K562 (cell line): Measurements from ENCODE around the gene CRADD. TPM values are rescaled to one million over a fixed set of nuclear protein-coding genes. Genes with fewer than 3 reads are reported as not detected.

Experiments used
- ATAC-seq: fragments of 200-7000 bp; cut with Tn5 transposase; 3 replicates; pipeline ENCODE4 v1.9.1; 2020; ENCODE audit warnings: moderate library complexity
- BruUV-seq: library from RNA; stranded (reverse); fragments of 400-500 nt; replicated peaks from 2 replicates; lab custom pipeline; 2021; lab: Mats Ljungman, UMichigan
- CTCF ChIA-PET: fragments of 300-600 bp; formaldehyde crosslinking; extraction: SDS; loops from one replicate; lab custom pipeline; 2021; ENCODE audit warnings: low intra/inter-chr PET ratio; lab: Yijun Ruan, JAX
- POLR2A ChIA-PET: fragments of 300-600, 350-650 bp; sonication (Branson Sonifier 250); formaldehyde crosslinking; extraction: SDS; loops from one replicate; lab custom pipeline; 2021; ENCODE audit warnings: antibody characterized with exemption, inconsistent platforms; lab: Yijun Ruan, JAX
- DNase-seq, 4 experiments: peaks; one replicate each; pipeline versions ENCODE4 v3.0.0 to v3.0.0-alpha.2; 2011 to 2018; ENCODE audit warnings: low spot score in 3 of 4, mixed read lengths in 3 of 4; ENCODE audit errors: extremely low read depth in 1 of 4
- FAIRE-seq: peaks from 2 replicates; lab custom pipeline; 2011; peaks lifted over from hg19 to GRCh38; lab: Jason Lieb, UNC
- H2AFZ ChIP-seq: 2 replicates; pipeline ENCODE4 v1.6.0; 2011; ENCODE audit warnings: low read depth, low read length, control low read depth, inconsistent platforms
- H3K27ac ChIP-seq: fragments of 200-600 bp; 3 replicates; pipeline ENCODE4 v1.8.0; 2011; ENCODE audit warnings: low read depth, mild to moderate bottlenecking, control low read depth, inconsistent platforms, low read length, moderate library complexity, mixed read lengths; ENCODE audit errors: extremely low read depth
- H3K27me3 ChIP-seq, 2 experiments: fragments of 300-600 bp in 1 of 2; 2 replicates in 1 of 2; 3 replicates in 1 of 2; pipeline versions ENCODE4 v1.6.0 to v1.8.0; 2011; ENCODE audit warnings: inconsistent platforms in 2 of 2, low read length in 2 of 2, mild to moderate bottlenecking in 1 of 2, mixed read lengths in 1 of 2, moderate library complexity in 1 of 2; ENCODE audit not compliant: control insufficient read depth in 2 of 2, insufficient read depth in 2 of 2
- H3K36me3 ChIP-seq: fragments of 300-600 bp; 3 replicates; pipeline ENCODE4 v1.8.0; 2011; ENCODE audit warnings: mild to moderate bottlenecking, low read length, inconsistent platforms; ENCODE audit not compliant: control insufficient read depth, insufficient read depth
- H3K4me1 ChIP-seq, 2 experiments: fragments of 200-600 bp in 1 of 2; replicated peaks in 1 of 2; 2 replicates in 1 of 2; 3 replicates in 1 of 2; pipeline versions ENCODE4 v1.5.1 to v1.8.0; 2011; ENCODE audit warnings: inconsistent platforms in 2 of 2, low read length in 2 of 2, mild to moderate bottlenecking in 1 of 2, mixed read lengths in 1 of 2, moderate library complexity in 1 of 2; ENCODE audit not compliant: control insufficient read depth in 2 of 2, insufficient read depth in 2 of 2
- H3K4me2 ChIP-seq: 2 replicates; pipeline ENCODE4 v1.6.1; 2011; ENCODE audit warnings: low read length, control low read depth, inconsistent platforms, mixed read lengths; ENCODE audit not compliant: insufficient read depth
- H3K4me3 ChIP-seq: fragments of 200-600 bp; sonication (generic), shearing (Covaris generic); 2 replicates; pipeline ENCODE4 v1.5.1; 2016; ENCODE audit warnings: control low read depth, inconsistent platforms
- H3K79me2 ChIP-seq: fragments of 200-600 bp; 3 replicates; pipeline ENCODE4 v1.8.0; 2011; ENCODE audit warnings: low read length, inconsistent platforms; ENCODE audit not compliant: control insufficient read depth, insufficient read depth
- H3K9ac ChIP-seq, 2 experiments: 2 replicates each; pipeline versions ENCODE4 v1.6.0 to v1.6.1; 2011; ENCODE audit warnings: low read depth in 2 of 2, low read length in 2 of 2, control low read depth in 1 of 2, inconsistent platforms in 1 of 2, mild to moderate bottlenecking in 1 of 2, mixed read lengths in 1 of 2; ENCODE audit not compliant: insufficient read depth in 1 of 2
- H3K9me1 ChIP-seq: one replicate; pipeline ENCODE4 v1.6.0; 2011; ENCODE audit warnings: inconsistent platforms, mild to moderate bottlenecking, low read length, moderate library complexity; ENCODE audit not compliant: control insufficient read depth, insufficient read depth
- H3K9me3 ChIP-seq: replicated peaks from 2 replicates; pipeline ENCODE4 v1.5.1; 2011; ENCODE audit warnings: low read depth, low read length, inconsistent platforms; ENCODE audit not compliant: control insufficient read depth, insufficient read depth
- H4K20me1 ChIP-seq: replicated peaks from 2 replicates; pipeline ENCODE4 v1.6.1; 2011; ENCODE audit warnings: low read length, inconsistent platforms, mixed read lengths; ENCODE audit not compliant: control insufficient read depth, insufficient read depth
- ESRRA ChIP-seq: fragments of 450-650 bp; IDR thresholded peaks from 2 replicates; pipeline ENCODE4 v1.6.1; 2014; ENCODE audit warnings: low read depth, mild to moderate bottlenecking, moderate library complexity, borderline replicate concordance
- HBP1 ChIP-seq: fragments of 450-650 bp; formaldehyde crosslinking; IDR thresholded peaks from 2 replicates; pipeline ENCODE4 v1.4.0; 2022; ENCODE audit warnings: missing genetic modification characterization
- HNRNPUL1 ChIP-seq: fragments of 200-400 bp; formaldehyde crosslinking; IDR thresholded peaks from 2 replicates; pipeline ENCODE4 v1.6.1; 2017; ENCODE audit warnings: low read length
- PKNOX1 ChIP-seq: fragments of 450-650 bp; IDR thresholded peaks from 2 replicates; pipeline ENCODE4 v1.6.1; 2016
- RAD21 ChIP-seq, 2 experiments: fragments of 250-450 bp in 1 of 2; fragments of 450-650 bp in 1 of 2; sonication (Bioruptor Pico) in 1 of 2; formaldehyde crosslinking in 1 of 2; IDR thresholded peaks in 1 of 2; conservative IDR thresholded peaks in 1 of 2; 2 replicates each; pipeline versions ENCODE4 v1.4.0 to v1.8.0; 2020 to 2022; ENCODE audit warnings: mild to moderate bottlenecking in 2 of 2, moderate library complexity in 1 of 2
- RBFOX2 ChIP-seq: fragments of 200-400 bp; formaldehyde crosslinking; IDR thresholded peaks from 2 replicates; pipeline ENCODE4 v1.6.1; 2017; ENCODE audit warnings: low read depth, mild to moderate bottlenecking, low read length, moderate library complexity
- ZNF699 ChIP-seq: fragments of 250-450 bp; sonication (Bioruptor Pico); IDR thresholded peaks from 2 replicates; pipeline ENCODE4 v1.8.0; 2021; ENCODE audit warnings: mild to moderate bottlenecking, moderate library complexity; ENCODE audit not compliant: insufficient replicate concordance
- WGBS: fragments of 100-300 bp; shearing (Covaris generic); methylation state at CpG from one replicate; pipeline ENCODE4 v1.1.6; 2016; ENCODE audit warnings: low coverage, mixed read lengths; ENCODE audit not compliant: insufficient coverage; ENCODE audit errors: missing lambda C conversion rate; 5-methylcytosine and 5-hydroxymethylcytosine counted together
- in situ Hi-C: fragments of 300-500 bp; cut with MboI; formaldehyde crosslinking; loops from 4 replicates; pipeline ENCODE4 v1.15.0; 2018; ENCODE audit warnings: inconsistent platforms, mixed read lengths
- intact Hi-C: fragments of 100-400 bp; cut with micrococcal nuclease; formaldehyde crosslinking; loops from 2 replicates; pipeline ENCODE4 v1.14.2; 2022
- polyA plus RNA-seq, 8 experiments: library from polyadenylated mRNA; depleted of rRNA in 4 of 8; stranded (reverse) in 5 of 8; unstranded in 3 of 8; fragments of >200 nt; fragmentation: Nextera tagmentation in 2 of 8; fragmentation: Illumina TruSeq in 1 of 8; extraction: Ambion mirVana in 2 of 8; extraction: Trizol in 1 of 8; gene quantifications; 2 replicates each; pipeline versions ENCODE4 v1.2.1 to v1.2.3, GENCODE V29; 2011 to 2014; ENCODE audit warnings: inconsistent platforms in 1 of 8, missing spikeins in 1 of 8
- total RNA-seq, 7 experiments: library from RNA; depleted of rRNA in 6 of 7; stranded (reverse); fragments of >200 nt in 6 of 7; fragmentation: Illumina TruSeq in 2 of 7; extraction: Trizol in 2 of 7; gene quantifications; 2 replicates each; pipeline versions ENCODE4 v1.2.1 to v1.2.3, GENCODE V29; 2011 to 2021; ENCODE audit warnings: low replicate concordance in 1 of 7
- TF ChIP-seq, protein P1 (sequence below): fragments of 450-650 bp; IDR thresholded peaks from 2 replicates; pipeline ENCODE4 v1.6.1; 2017; ENCODE audit warnings: antibody characterized with exemption, mild to moderate bottlenecking

The CRADD gene
- total and polyA plus RNA-seq, 9 of the 15 experiments (the other 6 are each of a cell fraction or from before 2014, with no cell fraction given): 20.5 to 41.1 (median 25.9) TPM

DNA sequence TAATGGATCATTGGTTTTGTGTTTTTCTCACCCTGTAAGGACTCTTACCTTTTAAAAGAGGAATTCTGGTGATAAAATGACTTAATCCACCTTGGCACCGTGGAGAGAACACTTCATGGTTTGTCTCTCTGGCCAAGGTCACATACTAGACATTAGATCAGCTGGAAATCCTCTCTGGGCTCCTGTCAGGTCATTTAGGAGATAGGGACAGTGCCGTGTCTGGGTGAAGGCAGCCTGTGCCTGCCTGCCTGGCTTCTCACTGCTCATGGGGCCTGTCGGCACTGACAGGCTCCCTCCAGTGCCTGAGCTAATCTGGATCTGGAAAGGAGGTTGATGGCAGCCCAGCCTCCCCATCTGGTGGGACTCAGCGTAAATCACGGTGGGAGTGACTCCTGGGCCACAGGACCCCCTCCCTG, 5.7 kb downstream of the CRADD start:
- H3K9ac ChIP-seq: peak overlapping the region; percentile 19 to 76
- no peak overlapping the region for H3K4me3 ChIP-seq
- 26% methylated on average over 5 of the region's 5 CpGs for WGBS
- H4K20me1 ChIP-seq: no peaks in the 10 kb centered on the region
- in situ Hi-C loops (no loop called here), intact Hi-C loops (no loop called here)
- no peaks in the 10 kb centered on the region for H3K9me1 ChIP-seq
- H3K79me2 ChIP-seq: peaks cover 67% of the 10 kb centered on the region
- TF ChIP-seq HBP1 (CRISPR knock-in tag): no peak
- TF ChIP-seq HNRNPUL1: no peak
- 0 out of 4 replicates have a peak, but pooled peaks of 1 of the 2 experiments have one; percentile 18 for TF ChIP-seq RAD21 (CRISPR knock-in tag; conservative IDR thresholded peaks at IDR 0.05 in 1 of 2, IDR thresholded peaks at IDR 0.05 in 1 of 2)
- TF ChIP-seq ESRRA: peak; percentile 46; the same call in 1 of the 2 replicates
- TF ChIP-seq, protein P1, sequence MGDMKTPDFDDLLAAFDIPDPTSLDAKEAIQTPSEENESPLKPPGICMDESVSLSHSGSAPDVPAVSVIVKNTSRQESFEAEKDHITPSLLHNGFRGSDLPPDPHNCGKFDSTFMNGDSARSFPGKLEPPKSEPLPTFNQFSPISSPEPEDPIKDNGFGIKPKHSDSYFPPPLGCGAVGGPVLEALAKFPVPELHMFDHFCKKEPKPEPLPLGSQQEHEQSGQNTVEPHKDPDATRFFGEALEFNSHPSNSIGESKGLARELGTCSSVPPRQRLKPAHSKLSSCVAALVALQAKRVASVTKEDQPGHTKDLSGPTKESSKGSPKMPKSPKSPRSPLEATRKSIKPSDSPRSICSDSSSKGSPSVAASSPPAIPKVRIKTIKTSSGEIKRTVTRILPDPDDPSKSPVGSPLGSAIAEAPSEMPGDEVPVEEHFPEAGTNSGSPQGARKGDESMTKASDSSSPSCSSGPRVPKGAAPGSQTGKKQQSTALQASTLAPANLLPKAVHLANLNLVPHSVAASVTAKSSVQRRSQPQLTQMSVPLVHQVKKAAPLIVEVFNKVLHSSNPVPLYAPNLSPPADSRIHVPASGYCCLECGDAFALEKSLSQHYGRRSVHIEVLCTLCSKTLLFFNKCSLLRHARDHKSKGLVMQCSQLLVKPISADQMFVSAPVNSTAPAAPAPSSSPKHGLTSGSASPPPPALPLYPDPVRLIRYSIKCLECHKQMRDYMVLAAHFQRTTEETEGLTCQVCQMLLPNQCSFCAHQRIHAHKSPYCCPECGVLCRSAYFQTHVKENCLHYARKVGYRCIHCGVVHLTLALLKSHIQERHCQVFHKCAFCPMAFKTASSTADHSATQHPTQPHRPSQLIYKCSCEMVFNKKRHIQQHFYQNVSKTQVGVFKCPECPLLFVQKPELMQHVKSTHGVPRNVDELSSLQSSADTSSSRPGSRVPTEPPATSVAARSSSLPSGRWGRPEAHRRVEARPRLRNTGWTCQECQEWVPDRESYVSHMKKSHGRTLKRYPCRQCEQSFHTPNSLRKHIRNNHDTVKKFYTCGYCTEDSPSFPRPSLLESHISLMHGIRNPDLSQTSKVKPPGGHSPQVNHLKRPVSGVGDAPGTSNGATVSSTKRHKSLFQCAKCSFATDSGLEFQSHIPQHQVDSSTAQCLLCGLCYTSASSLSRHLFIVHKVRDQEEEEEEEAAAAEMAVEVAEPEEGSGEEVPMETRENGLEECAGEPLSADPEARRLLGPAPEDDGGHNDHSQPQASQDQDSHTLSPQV: peak; percentile 27; the same call in 1 of the 2 replicates
- TF ChIP-seq ZNF699: no peak
- TF ChIP-seq RBFOX2: 0 out of 2 replicates have a peak, but pooled peaks have one; percentile 17
- peak; percentile 17; the same call in 1 of the 2 replicates for TF ChIP-seq PKNOX1
- peak overlapping the region; percentile 66 for H2AFZ ChIP-seq
- POLR2A ChIA-PET: interaction anchor here (0.6 to 1.4 kb wide), 3 partner anchors 17 to 28 kb away, joined by 3 to 5 read pairs (median 4); no protein-coding TSS in a partner anchor
- H3K27me3 ChIP-seq: no peaks in the 10 kb centered on the region
- FAIRE-seq: no peak
- H3K9me3 ChIP-seq: no peaks in the 10 kb centered on the region
- H3K4me2 ChIP-seq: no peak overlapping the region
- CTCF ChIA-PET: no interaction called here
- H3K4me1 ChIP-seq: peaks cover 16 to 38% of the 10 kb centered on the region in 2 experiments
- no TSS peak for BruUV-seq
- ATAC-seq: peak; percentile 69
- peak overlapping the region; percentile 44; the same call in 1 of the 3 replicates for H3K27ac ChIP-seq
- peak in 2 of 4 experiments; percentile 36 to 56 for DNase-seq
- H3K36me3 ChIP-seq: peaks cover 8% of the 10 kb centered on the region; the same call in 2 of the 3 replicates
